Measurements from ENCODE around the gene PYGM.

The PYGM gene

GRCh38 chr11:64731601-64732000, 28.2 kb downstream of the PYGM start:
- no peak for DNase-seq

- DNase-seq: no peak
Measured at GRCh38 chr11:64729851-64730382, 29.9 kb downstream of the PYGM start.

GRCh38 chr11:64728757-64729365, 30.9 kb downstream of the PYGM start:
- DNase-seq: no peak

- DNase-seq: no peak
Measured at GRCh38 chr11:64726867-64727530, 32.8 kb downstream of the PYGM start.

GRCh38 chr11:64726211-64726641, 33.5 kb downstream of the PYGM start:
- DNase-seq: no peak

- no peak for DNase-seq
Measured at GRCh38 chr11:64724863-64725532, 34.8 kb downstream of the PYGM start.

- DNase-seq: no peak
Measured at GRCh38 chr11:64723907-64724862, 35.6 kb downstream of the PYGM start.

- peak; percentile 83 for DNase-seq
Measured at GRCh38 chr11:64723117-64723906, 36.5 kb downstream of the PYGM start, which contains the start of gene NRXN2. NRXN2 (minus strand) TSS chr11:64723197; CDS start chr11:64713699, 9,498 bp downstream.

GRCh38 chr11:64722141-64723065, 37.4 kb downstream of the PYGM start:
- DNase-seq: no peak

- no peak for DNase-seq
Measured at GRCh38 chr11:64721359-64721699, 38.4 kb downstream of the PYGM start.

GRCh38 chr11:64720640-64721358, 39.0 kb downstream of the PYGM start:
- DNase-seq: no peak

GRCh38 chr11:64720167-64720566, 39.6 kb downstream of the PYGM start:
- DNase-seq: no peak

GRCh38 chr11:64719406-64719805, 40.4 kb downstream of the PYGM start:
- DNase-seq: no peak

- DNase-seq: no peak
Measured at GRCh38 chr11:64718780-64719124, 41.0 kb downstream of the PYGM start.

- DNase-seq: no peak
Measured at GRCh38 chr11:64718084-64718779, 41.5 kb downstream of the PYGM start.

GRCh38 chr11:64717268-64717578, 42.6 kb downstream of the PYGM start:
- no peak for DNase-seq

GRCh38 chr11:64716473-64717267, 43.1 kb downstream of the PYGM start:
- DNase-seq: no peak

GRCh38 chr11:64715756-64716472, 43.9 kb downstream of the PYGM start:
- DNase-seq: no peak
